Endothelial cell of umbilical vein (primary cell): ENCODE data around the gene RAB8B.

Source experiments
- EZH2 ChIP-seq: IDR thresholded peaks from 2 replicates; pipeline ENCODE4 v1.6.1; 2012; ENCODE audit warnings: borderline replicate concordance, low read depth, mild to moderate bottlenecking, moderate library complexity, low read length, inconsistent platforms; ENCODE audit not compliant: severe bottlenecking
- FOS ChIP-seq: IDR thresholded peaks from 2 replicates; pipeline ENCODE4 v1.6.1; 2011; ENCODE audit warnings: mild to moderate bottlenecking, low read length, moderate library complexity, borderline replicate concordance; ENCODE audit not compliant: insufficient read depth
- POLR2A ChIP-seq: IDR thresholded peaks from 2 replicates; pipeline ENCODE4 v1.6.1; 2012; ENCODE audit warnings: low read depth, mild to moderate bottlenecking, control low read depth, low read length
- POLR2AphosphoS5 ChIP-seq: IDR thresholded peaks from 2 replicates; pipeline ENCODE4 v1.6.1; 2012; ENCODE audit warnings: low read depth, mild to moderate bottlenecking, control low read depth, low read length, moderate library complexity; ENCODE audit not compliant: insufficient read depth
- TF ChIP-seq, protein P1 (sequence below), 2 donors: IDR thresholded peaks; 1 replicate in 1 of 2; 2 replicates in 1 of 2; pipeline ENCODE4 v1.5.1; 2011; ENCODE audit warnings: low read length in 2 of 2, mild to moderate bottlenecking in 2 of 2, moderate library complexity in 2 of 2, control low read depth in 1 of 2, inconsistent platforms in 1 of 2, low read depth in 1 of 2; ENCODE audit not compliant: insufficient read depth in 1 of 2; ENCODE audit errors: extremely low read depth in 1 of 2
- TF ChIP-seq, protein P2 (sequence below): IDR thresholded peaks from 2 replicates; pipeline ENCODE4 v1.6.1; 2011; ENCODE audit not compliant: insufficient read depth, insufficient read length

DNA sequence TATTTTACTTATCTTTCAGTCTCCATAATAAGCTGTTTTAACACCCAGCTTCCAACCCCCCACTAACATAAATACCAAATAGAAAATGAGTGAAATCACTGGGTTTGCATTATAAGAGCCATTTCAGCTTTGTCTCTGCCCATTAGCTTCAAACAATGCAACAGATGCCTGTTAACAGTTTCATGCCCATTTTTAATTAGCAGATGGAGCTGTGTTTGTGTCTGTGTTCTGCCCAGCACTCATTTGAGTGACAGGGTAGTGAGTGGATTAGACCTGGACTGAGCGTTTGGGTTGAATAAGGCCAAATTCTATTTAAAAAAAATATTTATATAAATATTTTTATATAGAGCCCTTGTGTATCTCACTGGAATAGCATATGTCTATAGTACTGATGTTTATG, 7.4 kb downstream of the RAB8B start:
- TF ChIP-seq, protein P1, sequence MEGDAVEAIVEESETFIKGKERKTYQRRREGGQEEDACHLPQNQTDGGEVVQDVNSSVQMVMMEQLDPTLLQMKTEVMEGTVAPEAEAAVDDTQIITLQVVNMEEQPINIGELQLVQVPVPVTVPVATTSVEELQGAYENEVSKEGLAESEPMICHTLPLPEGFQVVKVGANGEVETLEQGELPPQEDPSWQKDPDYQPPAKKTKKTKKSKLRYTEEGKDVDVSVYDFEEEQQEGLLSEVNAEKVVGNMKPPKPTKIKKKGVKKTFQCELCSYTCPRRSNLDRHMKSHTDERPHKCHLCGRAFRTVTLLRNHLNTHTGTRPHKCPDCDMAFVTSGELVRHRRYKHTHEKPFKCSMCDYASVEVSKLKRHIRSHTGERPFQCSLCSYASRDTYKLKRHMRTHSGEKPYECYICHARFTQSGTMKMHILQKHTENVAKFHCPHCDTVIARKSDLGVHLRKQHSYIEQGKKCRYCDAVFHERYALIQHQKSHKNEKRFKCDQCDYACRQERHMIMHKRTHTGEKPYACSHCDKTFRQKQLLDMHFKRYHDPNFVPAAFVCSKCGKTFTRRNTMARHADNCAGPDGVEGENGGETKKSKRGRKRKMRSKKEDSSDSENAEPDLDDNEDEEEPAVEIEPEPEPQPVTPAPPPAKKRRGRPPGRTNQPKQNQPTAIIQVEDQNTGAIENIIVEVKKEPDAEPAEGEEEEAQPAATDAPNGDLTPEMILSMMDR (IDR thresholded peaks at IDR 0.05; ENCODE audit: extremely low read depth in 1 of 2, insufficient read depth in 1 of 2, low read depth in 1 of 2, low read length in 2 of 2) = no peak
- TF ChIP-seq POLR2A (no peak), EZH2 (no peak), FOS (no peak), POLR2AphosphoS5 (no peak)
- TF ChIP-seq, protein P2, sequence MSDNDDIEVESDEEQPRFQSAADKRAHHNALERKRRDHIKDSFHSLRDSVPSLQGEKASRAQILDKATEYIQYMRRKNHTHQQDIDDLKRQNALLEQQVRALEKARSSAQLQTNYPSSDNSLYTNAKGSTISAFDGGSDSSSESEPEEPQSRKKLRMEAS = no peak
